HK-2 (cell line): ENCODE results near the gene FH.

Source experiments
- DNase-seq: peaks from one replicate; pipeline ENCODE4 v3.0.0-alpha.2; 2018; ENCODE audit not compliant: unreplicated experiment

FH gene

DNA sequence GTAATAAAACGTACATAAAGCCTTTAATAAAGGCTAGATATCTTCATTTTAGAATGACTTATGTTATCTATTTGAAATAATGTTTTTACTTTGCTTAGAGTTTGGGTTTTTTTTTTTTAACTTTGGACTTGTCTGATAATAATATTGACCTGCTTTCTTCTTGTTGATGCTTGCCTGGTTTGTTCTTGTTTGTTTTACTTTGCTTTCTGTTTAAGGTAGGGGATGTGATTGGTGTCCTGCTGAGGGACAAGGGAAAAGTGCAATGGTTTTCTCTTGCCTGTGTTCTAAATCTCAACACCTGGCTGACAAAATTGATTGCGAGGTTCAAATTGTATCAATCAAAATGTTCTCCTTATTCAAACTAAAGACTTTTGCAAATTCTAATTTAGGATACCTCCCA, 2.2 kb upstream of the FH start:
- DNase-seq = no peak

DNA sequence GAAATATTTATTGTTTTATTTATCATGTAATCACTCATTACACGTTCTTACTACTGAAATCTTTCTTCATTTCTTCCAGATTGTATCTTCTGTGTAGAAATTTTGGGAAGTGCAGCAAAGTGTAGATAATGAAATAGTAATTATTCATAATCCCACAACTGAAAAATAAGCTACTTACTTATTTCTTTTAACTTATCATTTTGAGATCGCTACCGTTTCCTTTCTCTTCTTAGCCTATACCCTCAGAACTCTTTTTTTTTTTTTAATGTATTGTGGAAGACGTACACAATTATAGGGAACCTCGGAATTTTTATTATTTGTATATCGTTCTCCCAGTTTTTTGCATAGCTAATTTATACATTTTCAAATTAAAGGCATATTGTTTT, 518 bp upstream of the FH start:
- DNase-seq = no peak

DNA sequence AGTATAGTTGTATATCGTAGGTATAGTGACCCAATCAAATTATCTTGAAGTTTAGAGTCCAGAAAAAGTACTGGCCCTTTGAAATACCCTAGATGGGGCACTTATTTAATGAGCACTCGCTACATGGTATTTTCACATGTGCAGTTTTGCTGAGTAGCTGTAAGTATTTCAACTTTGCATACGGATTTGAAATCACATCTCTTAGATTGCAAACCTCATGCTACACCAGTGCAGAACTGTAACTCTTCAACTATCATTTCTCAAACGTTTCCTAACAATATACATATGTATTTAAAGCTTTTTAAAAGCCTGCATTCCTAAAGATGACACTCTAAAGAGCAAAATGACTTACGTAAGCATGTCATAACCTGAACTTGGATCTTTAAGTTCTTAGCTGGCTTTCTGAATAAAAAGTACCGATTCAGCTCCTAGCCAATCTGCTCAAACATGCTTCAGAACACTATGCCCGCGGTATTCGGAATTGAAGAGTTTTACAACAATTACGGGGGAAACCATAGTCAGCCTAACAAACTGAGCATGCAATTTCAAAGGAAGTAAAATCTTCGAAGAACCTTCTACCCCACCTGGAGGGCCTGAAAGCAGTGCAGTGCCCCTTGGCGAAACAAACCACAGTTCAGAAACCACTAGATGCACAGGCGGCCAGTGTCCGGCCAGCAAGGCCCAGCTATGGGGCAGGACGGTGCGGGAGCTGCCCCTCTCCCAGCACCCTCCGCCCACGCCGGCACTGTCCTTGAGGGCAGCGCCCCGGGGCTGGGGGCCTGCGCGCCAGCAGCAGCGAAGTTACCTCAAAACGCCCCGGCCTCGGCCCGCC, 863 bp downstream of the FH start:
- DNase-seq = no peak

DNA sequence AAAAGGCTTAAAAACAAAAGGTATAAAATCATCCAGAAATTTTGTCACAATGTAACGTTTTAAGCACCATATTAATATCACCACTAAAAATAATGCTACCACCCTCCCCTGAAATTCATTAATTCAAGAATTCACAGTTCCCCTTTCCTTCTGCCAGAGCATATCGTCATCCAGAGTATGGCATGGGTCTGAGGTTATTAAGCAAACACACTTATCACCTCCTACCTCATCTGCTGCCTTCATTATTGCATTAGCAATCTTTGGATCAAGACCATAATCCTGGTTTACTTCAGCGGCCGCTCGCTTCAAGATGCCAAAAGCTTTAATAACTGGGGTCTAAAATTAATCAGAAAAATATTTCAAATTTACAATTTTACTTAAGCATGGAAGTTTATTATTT, 6.2 kb downstream of the FH start:
- no peak for DNase-seq

DNA sequence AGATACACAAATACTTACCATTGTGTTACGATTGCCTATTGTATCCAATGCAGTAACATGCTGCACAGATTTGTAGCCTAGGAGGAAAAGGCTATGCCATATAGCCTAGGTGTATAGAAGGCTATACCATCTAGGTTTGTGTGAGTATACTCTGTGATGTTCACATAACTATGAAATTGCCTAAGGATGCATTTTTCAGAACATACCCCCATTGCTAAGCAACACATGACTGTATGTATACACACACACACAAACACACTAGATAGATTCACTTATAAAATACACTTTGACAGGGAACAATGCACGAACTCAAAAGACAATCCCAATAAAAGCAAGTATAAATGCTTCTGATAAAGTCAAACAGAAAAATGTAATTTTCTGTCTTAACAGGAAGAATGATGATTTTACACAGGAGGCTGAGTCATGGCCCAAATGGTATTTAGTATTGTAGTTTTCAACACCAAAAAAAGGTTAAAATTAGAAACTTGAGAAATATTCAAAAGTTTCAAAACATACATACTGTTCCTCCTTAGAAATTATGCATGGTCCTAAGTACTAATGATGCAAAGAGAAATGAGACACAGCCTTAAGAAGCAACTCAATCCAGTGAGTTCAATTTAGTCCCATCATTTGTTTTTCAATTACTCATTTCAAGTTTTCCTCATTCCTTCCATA, 12.2 kb downstream of the FH start:
- no peak for DNase-seq

DNA sequence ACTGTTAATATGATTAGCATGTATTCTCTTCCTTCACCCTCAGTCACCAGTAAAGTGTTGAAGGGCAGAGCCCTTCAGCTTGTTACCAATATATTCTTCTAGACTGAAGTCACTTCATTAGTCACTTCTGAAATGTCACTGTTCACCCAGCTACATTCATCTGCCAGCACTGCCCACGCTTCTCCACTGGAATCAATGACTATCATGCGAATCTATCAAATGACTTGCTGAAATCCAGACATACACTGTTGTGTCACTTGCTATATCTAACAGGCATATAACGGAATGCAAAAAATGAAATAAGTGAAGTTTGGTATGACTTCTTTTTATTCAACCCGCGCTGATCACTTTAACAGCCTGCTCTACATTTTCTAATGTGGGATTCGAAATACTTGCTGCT, 16.1 kb downstream of the FH start:
- no peak for DNase-seq

DNA sequence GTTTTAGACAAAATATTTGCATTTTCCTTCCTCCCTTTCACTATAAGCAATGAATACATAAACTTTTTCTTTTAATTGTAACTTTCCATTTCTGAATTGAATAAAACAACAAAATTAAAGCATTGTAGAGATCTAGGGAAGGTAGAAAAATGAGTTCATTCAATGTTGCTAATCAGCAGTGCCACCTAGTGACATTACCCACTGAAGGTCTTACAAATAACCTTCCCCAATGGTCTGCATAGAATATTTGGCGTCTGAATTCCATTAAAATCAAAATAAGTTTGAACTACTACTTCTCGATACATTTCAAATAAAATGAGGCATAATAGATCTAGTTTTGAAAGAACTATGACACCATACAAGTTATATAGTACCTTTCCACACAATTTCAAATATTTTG, 19.6 kb downstream of the FH start:
- DNase-seq = no peak

DNA sequence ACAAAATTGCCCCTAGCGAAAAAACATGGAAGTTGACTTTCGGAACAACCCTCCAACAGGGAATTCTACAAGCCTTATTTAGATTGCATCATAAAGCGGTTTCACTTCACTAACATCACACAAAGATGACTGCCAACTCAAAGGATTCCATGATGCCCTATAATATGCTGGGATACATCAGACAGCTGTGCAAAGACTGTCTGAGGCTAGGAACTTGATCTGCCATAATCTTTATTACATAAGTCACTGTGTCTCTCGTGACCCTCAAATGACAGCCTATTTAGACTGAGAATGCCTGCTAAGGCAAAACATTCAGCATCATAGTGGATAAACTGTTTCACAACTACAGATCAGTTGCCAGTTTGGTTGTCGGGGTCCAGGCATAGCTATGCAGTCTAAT, 23.8 kb downstream of the FH start:
- no peak for DNase-seq

DNA sequence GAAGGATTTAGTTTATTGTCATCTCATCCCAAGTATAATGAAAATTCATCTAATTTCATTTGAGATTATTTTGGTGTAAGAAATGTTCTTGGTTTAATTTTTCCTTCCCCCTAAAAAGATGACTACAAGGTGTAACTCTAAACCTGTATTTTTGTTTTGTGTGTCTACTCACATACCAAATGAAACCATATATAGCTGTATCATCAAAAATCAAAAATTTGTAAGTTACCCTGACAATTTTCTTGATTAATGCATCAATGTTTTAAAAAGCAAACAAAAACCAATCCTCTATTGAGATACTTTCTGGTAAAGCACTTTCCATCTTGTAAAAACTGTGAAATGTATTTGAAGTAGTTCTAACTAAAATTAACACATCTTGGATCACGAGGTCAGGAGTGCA, 30.8 kb downstream of the FH start:
- no peak for DNase-seq

DNA sequence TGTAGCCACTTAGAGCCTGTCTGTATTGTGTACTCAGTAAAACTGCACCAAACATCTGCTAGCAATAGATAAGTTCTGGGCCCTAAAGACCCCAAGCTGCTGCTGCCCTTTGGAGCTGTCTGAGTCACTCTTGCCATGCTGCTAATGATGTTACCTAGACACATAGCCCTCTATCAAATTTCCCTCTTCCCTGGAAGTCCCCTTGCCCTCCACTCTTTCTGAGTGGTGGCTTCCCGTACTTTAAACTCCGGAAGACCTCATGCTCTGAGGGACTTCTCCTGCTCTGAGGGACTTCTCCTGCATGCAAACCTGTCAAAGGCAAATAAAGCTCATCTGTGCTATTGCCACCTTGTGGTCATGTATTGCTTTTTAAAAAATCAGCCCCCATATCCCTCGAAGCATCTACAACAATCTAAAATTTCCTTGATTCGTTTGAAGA, 34.0 kb downstream of the FH start:
- no peak for DNase-seq

DNA sequence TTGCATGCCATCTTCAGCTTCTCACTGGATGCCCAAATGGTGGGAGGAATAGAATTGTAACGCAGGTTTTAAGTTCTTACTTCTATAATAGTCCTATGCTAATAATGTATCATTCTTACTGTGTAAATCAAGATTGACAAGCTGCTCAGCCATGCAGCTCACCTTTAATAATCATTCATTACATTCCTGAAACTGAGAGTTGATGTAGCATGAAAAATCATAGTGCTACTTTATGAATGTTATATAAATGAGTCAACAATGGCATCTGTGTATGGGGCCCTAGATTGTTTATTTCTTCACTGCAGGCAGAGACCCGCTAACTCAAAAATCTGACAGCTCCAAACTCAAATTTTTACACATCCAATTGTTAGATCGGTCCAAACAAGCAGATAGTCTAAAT, 34.4 kb downstream of the FH start:
- no peak for DNase-seq

DNA sequence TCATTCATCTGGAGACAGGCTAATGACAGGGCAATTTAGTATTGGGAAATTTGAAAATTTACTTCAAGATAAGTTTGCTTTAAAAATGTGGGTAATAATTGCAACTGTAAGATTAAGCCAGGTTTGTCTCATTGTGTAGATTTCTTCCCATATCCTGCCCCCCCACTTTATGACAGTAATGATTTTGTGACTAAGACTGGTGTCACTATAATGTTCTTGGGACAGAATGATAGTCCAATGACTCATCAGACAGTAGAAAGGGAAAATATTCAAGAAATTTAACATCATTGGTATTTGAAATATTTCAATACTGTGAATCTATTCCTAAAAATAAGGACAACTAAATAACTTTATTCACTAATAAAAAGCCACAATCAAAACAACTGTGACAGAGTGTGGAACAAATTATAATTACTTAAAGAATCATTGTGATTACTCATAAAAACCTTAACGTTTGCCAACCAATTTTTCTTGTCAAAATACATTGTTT, 36.7 kb downstream of the FH start:
- DNase-seq = no peak

DNA sequence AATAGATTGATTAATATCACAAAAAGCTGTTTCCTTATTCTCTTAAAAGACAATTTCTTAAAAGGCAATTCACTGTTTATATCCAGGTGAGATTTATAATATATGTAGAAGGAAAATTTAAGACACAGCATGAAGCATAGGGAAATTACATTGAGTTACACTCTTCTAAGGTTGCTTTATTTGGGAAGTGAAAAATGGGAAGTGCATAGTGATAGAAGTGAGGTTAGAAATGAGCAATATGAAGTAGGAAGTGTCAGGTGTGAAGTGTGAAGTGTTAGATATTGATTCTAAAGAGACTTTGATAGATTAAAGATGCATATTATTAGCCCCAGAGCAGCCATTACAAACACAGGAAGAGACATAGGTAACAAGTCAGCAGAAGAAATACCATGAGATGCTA, 40.3 kb downstream of the FH start:
- no peak for DNase-seq

DNA sequence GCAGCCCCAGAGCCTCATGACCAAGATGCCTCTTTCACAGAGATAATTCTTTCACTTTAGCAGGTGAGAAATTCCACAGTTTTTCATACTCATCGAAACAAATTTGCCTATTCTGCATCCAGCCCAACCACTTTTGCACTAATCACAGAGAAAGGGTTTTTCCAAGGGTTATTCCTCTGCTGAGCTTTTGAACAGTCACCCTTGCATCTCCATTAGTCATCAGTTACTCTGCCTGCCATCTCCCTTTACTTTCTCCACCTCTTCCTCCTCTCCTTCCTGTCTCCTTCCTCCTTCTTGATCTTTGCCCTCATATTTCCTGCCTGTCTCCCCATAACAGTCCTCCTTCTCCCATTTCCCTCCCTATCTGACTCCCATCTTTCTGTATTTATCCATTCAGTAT, 43.9 kb downstream of the FH start:
- DNase-seq = peak; percentile 14

DNA sequence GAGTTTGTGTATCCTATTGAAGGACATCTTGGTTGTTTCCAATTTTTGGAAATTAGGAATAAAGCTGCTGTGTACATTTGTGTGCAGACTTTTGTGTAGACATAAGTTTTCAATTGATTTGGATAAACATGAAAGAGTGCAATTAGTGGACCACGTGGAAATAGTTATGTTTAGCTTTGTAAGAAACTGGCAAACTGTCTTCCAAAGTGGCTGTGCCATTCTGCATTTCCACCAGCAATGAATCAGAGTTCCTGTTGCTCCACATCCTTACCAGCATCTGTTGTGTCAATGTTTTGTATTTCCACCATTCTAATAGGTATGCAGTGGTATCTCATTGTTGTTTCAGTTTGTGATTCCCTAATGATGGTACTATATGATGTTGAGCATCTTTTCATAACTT, 46.5 kb downstream of the FH start:
- no peak for DNase-seq

DNA sequence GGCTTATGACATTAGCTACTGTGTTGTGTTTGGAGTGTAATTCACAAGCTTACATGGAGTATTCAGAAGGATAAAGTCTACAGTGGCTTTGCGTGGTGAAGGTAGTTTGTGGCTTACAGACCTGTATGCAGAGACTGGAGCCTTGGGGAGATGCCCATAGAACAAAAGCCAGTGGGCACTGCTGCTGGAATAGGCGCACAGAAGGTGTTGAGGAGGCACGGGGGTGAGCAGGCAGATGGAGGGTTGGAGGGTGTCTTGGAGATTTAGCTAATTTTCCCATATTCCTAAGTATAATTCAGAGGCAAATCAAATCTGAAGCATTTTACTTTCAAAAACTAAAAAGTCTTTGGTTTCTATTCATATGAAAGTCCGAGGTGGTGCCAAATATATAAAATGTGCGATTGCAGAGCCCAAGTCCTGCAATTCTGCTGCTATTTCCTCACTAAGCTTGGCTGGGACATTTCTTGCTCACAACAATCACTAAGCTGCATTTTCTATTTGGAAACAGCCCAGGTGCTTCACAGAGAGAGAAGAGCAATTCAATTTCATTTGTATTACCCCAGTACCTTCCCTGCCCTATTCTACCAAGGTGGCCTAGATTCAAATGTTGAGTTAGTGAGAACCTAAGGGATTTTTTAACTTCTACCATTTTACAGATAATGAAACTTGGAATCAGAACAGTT, 48.5 kb downstream of the FH start:
- no peak for DNase-seq

DNA sequence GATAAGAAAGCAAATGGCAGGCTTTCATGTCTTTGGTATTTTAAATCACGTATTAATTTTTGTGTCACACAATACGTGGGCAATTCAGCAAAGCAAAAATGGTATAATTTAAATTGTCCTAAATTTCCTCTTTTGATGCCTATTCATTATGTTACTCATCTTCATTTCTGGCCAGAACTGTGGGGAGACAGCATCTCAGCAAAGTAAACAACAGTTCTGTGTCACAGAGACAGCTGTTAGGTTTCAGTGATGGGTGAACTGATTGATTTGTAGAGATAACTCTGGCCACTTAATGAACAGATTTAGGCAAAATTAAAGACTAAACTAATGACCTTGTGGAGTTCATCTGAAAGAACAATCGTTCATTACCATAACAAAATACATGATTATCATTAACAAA, 49.2 kb downstream of the FH start:
- no peak for DNase-seq

DNA sequence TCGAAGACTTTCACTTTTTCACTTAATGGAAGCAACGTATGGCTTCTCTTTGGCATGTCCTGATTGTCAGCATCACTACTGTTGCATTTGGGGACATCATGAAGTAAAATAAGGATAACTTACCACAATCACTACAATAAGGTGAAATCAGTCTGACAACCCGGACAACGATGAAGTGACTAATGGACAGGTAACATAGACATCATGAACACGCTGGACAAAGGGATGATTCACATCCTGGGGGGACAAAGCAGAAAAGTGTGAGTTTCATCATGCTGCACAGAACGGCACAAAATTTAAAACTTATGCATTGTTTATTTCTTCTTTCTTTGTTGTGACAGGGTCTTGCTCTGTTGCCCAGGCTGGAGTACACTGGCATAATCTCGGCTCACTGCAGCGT, 53.9 kb downstream of the FH start:
- no peak for DNase-seq

DNA sequence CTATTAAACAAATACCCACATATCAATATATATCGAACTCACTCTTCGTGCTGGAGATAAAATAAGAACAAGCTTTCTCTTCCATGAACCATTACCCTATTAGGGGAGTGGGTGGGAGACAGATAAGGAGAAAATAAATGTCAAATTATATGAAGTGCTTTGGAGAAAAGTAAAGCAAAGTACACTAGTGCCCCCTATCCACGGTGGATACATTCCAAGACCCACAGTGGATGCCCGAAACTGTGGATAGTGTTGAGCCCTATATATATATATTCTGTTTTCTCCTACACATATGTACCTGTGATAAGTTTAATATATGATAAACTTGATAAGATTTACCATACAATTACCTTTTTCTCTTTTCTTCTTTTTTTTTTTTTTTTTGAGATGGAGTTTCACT, 54.6 kb downstream of the FH start:
- no peak for DNase-seq

DNA sequence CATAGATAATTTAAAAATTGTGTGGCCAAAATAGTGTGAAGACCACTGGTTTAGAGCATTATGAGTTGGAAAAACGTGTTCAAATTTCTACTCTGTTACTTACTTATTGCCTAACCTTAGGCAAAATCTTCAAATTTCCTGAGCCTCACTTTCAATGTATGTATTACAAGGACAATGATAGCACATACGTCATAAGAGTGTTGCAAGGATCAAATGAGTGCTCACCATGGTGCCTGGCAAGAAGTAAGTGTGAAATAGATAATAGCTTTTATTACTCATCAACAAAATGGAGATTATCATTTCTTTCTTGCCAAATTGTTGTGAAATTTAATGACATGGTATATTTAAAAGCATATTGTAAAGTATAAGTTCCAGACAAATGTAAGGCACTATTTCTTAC, 57.2 kb downstream of the FH start:
- no peak for DNase-seq

DNA sequence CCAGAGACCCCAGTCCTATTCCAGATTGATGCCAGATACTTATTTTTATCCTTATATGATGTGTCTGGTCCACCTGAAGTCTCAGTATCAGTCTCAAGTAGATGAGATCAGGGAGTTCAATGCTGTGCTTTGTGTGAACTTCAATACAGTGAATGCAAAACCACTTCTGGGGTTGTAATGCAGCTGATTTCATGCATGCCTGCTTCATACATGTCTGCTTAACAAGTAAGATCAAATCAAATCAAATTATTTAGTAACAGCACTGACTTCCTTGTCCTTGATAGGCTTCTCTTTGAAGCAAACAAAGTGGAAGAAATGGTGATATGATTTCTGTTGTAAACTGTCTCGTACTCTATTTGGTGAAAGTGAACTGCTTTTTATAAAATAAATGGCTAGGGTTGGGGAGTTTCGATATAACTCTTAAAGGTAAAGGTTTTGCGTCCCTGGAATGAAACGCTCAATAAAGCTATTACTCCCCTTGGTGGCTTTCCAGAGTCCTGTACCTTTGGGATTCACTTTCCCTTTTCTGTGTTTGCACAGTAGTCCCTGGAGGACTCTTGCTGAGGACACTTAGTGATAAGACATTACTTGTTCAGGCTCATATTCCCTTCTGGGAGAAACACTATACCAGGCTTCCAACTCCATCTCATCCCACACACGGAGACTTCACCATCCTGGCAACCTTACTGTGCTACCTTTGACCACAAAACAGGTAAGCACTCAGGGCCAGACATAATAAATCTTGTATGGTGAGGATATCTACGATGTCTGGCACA, 59.3 kb downstream of the FH start:
- DNase-seq = no peak

DNA sequence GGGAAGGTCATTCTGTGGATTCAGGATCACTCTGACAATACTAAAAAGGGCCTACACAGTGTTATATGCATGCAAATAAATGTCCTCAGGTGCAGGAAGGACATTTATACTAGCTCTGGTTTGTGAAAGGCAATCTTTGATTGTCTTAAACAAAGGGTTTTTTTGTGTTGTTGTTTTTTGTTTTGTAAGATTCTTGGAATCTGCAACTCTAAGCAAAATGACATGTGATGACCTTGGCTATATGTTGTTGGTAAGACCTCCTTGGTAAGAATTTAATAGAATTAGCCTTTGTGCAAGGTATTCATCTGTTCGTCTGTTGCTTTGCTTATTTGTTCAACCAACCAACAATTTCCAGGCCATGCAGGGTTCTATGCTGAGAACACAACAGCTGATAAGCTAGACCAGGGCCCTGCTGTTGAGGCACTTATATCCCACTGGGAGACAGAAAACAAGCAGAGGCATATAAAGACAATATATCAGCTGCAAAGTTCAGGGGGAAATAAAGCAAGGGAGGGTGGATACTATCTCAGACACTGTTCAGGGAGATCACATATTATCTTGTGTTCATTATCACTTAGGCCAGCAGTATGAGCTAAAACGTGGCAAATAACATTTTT, 60.3 kb downstream of the FH start:
- DNase-seq = no peak
